Activated CD8-positive, alpha-beta T cell treated with anti-CD3 and anti-CD28 coated beads for 36 hours (primary cell): ENCODE results near the gene DYSF. TPM values are rescaled to one million over a fixed set of nuclear protein-coding genes. Genes with fewer than 3 reads are reported as not detected.

Source experiments
- ATAC-seq: fragments of 200-7000 bp; cut with Tn5 transposase; one replicate; pipeline ENCODE4 v1.10.0; 2021; ENCODE audit warnings: mild to moderate bottlenecking, moderate library complexity
- CTCF ChIA-PET: fragments of 350-600 bp; sonication (Branson Sonifier 250); formaldehyde crosslinking; loops from one replicate; lab custom pipeline; 2021; ENCODE audit warnings: antibody characterized with exemption; lab: Charles Lee
- POLR2A ChIA-PET: fragments of 350-600 bp; sonication (Branson Sonifier 250); formaldehyde crosslinking; loops from one replicate; lab custom pipeline; 2021; ENCODE audit warnings: antibody characterized with exemption; lab: Charles Lee
- DNase-seq: peaks from one replicate; pipeline ENCODE4 v3.0.0-alpha.2; 2020
- H3K27ac Mint-ChIP-seq: one replicate; pipeline ENCODE4 v1.8.0; 2021; ENCODE audit warnings: mild to moderate bottlenecking, mixed read lengths
- H3K27me3 Mint-ChIP-seq: one replicate; pipeline ENCODE4 v1.8.0; 2021; ENCODE audit warnings: mixed read lengths
- H3K36me3 Mint-ChIP-seq: one replicate; pipeline ENCODE4 v1.8.0; 2021; ENCODE audit warnings: low read depth, mixed read lengths
- H3K4me1 Mint-ChIP-seq: one replicate; pipeline ENCODE4 v1.8.0; 2021; ENCODE audit warnings: low read depth, mixed read lengths
- H3K4me3 Mint-ChIP-seq: one replicate; pipeline ENCODE4 v1.8.0; 2021; ENCODE audit warnings: mild to moderate bottlenecking, moderate library complexity, mixed read lengths
- H3K9me3 Mint-ChIP-seq: one replicate; pipeline ENCODE4 v1.8.0; 2021; ENCODE audit warnings: mixed read lengths
- intact Hi-C: fragments of 100-400 bp; cut with micrococcal nuclease; formaldehyde crosslinking; loops from one replicate; pipeline ENCODE4 v1.10.0; 2022
- total RNA-seq, 2 experiments: library from RNA; stranded (reverse); gene quantifications; one replicate each; pipeline ENCODE4 v1.2.3, GENCODE V29; 2021
- TF ChIP-seq, protein P1 (sequence below): fragments of 200-600 bp; IDR thresholded peaks from one replicate; pipeline ENCODE4 v1.8.0; 2022; ENCODE audit warnings: antibody characterized with exemption, mild to moderate bottlenecking

The DYSF gene
- total RNA-seq, 2 experiments from 2014 or later = 3.5 to 3.8 TPM

DNA sequence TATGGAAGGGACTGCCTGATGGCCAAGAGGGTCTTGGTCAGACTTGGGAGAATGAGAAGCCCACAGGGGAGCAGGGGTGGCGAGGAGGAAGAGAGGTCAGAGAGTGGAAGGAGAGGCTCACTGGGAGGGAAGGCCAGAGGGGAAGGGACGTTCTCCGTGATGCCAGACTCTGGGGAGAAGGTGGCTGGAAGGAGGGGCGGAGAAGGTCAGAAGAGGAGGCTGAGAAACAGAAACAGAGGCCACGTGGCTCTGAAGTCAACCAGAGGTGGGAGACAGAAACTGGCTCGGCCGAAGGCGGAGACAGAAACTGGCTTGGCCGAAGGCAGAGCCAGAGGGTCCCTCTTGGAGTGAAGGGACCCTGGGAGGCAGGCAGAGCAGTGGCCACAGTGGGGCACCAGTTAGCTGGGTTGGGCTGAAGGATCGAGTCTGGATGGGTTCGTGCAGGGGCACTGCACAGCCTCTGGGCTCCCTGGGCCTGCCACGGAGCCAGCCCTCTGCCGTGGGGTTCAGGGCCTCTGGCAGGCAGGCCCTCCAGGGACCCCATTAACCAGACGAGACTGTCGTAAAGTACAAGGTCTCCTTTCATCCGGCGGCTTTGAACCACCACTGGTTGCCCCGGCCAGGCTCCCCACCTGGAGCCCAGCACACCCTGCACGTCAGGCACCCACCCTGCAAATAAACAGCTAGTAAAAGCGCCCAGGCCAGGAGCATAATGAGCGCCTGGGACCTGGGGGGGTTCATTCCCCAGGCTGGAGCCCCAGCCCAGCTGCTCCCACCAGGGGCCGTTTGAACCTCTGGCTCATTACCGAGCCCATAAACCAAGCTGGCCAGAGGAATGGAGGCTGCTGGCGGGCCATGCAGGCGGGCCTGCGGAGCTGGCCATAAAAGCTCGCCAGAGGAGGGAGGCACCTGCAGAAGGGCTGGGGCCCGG, 218.8 kb downstream of the DYSF start:
- Mint-ChIP-seq H3K9me3 (no peaks in the 10 kb centered on the region), H3K4me3 (no peak overlapping the region), H3K27ac (no peak overlapping the region), H3K4me1 (no peaks in the 10 kb centered on the region), H3K27me3 (peaks cover 1% of the 10 kb centered on the region), H3K36me3 (no peaks in the 10 kb centered on the region)
- no peak for ATAC-seq
- DNase-seq = no peak
- TF ChIP-seq, protein P1, sequence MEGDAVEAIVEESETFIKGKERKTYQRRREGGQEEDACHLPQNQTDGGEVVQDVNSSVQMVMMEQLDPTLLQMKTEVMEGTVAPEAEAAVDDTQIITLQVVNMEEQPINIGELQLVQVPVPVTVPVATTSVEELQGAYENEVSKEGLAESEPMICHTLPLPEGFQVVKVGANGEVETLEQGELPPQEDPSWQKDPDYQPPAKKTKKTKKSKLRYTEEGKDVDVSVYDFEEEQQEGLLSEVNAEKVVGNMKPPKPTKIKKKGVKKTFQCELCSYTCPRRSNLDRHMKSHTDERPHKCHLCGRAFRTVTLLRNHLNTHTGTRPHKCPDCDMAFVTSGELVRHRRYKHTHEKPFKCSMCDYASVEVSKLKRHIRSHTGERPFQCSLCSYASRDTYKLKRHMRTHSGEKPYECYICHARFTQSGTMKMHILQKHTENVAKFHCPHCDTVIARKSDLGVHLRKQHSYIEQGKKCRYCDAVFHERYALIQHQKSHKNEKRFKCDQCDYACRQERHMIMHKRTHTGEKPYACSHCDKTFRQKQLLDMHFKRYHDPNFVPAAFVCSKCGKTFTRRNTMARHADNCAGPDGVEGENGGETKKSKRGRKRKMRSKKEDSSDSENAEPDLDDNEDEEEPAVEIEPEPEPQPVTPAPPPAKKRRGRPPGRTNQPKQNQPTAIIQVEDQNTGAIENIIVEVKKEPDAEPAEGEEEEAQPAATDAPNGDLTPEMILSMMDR = no peak
- CTCF ChIA-PET = no interaction called here
- intact Hi-C loops = no loop called here
- POLR2A ChIA-PET = no interaction called here

GRCh38 chr2:71672826-71673795, 219.8 kb downstream of the DYSF start:
- Mint-ChIP-seq H3K4me1 (no peaks in the 10 kb centered on the region), H3K9me3 (no peaks in the 10 kb centered on the region), H3K4me3 (no peak overlapping the region), H3K27ac (no peak overlapping the region), H3K27me3 (peaks cover 1% of the 10 kb centered on the region), H3K36me3 (no peaks in the 10 kb centered on the region)
- POLR2A ChIA-PET = interaction anchor here (0.6 kb wide), 1 partner anchor 25 kb away, joined by 3 read pairs; no protein-coding TSS in a partner anchor
- CTCF ChIA-PET = no interaction called here
- DNase-seq (no peak), ATAC-seq (no peak)
- intact Hi-C loops = no loop called here
- TF ChIP-seq, protein P1 = no peak

DNA sequence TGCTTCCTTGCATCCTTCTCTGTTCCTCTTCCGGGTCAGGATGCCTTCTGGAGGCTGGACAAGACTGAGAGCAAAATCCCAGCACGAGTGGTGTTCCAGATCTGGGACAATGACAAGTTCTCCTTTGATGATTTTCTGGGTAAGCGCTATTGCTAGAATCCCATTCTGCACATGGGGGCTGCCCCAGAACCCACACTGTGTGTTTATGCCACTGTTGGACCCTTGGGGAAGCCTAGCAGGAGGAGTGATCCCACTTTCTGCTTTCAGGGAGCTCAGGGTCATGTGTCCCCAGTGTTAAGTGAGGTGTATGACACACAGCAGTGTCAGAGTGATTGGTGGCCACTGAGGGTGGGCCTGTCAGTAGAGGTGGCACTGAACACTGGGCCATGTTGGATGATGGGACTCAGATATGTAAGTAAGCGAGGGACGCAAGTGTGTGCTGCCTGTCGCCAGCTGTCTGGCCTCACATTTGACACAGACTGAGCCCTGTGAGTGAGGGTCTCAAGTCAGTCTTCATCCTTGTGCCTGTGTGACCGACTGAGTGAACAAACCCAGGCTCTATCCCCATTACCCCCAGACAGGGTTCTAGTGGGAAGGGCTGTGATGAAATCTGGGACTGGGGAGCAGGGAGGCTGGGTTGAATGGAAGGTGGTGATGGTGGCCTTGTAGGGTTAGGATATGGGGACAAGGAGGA, 220.9 kb downstream of the DYSF start:
- intact Hi-C loops = no loop called here
- H3K4me3 Mint-ChIP-seq = no peak overlapping the region
- H3K9me3 Mint-ChIP-seq = no peaks in the 10 kb centered on the region
- ATAC-seq = no peak
- TF ChIP-seq, protein P1 = no peak
- no peak overlapping the region for H3K27ac Mint-ChIP-seq
- DNase-seq = no peak
- ChIA-PET CTCF (no interaction called here), POLR2A (no interaction called here)
- no peaks in the 10 kb centered on the region for H3K36me3 Mint-ChIP-seq
- peaks cover 3% of the 10 kb centered on the region for H3K27me3 Mint-ChIP-seq
- no peaks in the 10 kb centered on the region for H3K4me1 Mint-ChIP-seq

DNA sequence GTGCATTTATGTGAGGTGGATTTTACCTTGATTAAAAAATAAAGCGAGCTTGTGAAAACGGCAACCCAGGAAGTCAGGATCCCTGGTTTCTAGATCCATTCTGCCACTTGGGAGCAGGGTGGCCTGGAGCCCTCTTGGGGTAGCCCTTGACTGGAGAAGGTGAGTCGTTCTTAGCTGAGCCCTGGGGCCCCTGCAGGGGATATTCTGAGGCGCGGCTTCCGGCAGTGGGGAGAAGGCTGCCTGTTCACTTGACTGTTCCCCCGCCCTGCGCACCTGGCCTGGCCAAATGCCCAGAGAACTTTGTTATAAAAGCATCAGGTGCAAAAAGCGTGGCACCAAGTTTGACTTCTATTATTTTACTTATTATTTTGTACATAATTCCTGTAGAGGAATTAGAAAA, 221.9 kb downstream of the DYSF start:
- no peaks in the 10 kb centered on the region for H3K36me3 Mint-ChIP-seq
- no peaks in the 10 kb centered on the region for H3K9me3 Mint-ChIP-seq
- TF ChIP-seq, protein P1 = no peak
- intact Hi-C loops = no loop called here
- H3K27ac Mint-ChIP-seq = no peak overlapping the region
- ChIA-PET CTCF (no interaction called here), POLR2A (no interaction called here)
- no peak overlapping the region for H3K4me3 Mint-ChIP-seq
- peaks cover 3% of the 10 kb centered on the region for H3K27me3 Mint-ChIP-seq
- no peaks in the 10 kb centered on the region for H3K4me1 Mint-ChIP-seq
- DNase-seq (no peak), ATAC-seq (no peak)
